ENCODE measurements around the gene KCNAB1.

DNA sequence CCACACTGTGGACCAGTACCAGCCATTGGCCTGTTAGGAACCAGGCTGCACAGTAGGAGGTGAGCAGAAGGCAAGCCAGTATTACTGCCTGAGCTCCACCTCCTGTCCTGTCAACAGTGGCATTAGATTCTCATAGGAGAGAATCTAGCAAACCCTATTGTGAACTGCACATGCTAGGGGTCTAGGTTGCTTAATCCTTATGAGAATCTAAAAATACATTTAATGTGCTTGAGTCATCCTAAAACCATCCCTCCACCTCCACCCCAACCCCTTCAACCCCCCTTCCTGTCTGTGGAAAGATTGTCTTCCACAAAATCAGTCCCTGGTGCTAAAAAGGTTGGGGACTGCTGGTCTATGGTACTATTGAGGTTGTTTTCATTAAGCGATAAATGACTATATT, 49.3 kb upstream of the KCNAB1 start:
- TF ChIP-seq, protein P1, sequence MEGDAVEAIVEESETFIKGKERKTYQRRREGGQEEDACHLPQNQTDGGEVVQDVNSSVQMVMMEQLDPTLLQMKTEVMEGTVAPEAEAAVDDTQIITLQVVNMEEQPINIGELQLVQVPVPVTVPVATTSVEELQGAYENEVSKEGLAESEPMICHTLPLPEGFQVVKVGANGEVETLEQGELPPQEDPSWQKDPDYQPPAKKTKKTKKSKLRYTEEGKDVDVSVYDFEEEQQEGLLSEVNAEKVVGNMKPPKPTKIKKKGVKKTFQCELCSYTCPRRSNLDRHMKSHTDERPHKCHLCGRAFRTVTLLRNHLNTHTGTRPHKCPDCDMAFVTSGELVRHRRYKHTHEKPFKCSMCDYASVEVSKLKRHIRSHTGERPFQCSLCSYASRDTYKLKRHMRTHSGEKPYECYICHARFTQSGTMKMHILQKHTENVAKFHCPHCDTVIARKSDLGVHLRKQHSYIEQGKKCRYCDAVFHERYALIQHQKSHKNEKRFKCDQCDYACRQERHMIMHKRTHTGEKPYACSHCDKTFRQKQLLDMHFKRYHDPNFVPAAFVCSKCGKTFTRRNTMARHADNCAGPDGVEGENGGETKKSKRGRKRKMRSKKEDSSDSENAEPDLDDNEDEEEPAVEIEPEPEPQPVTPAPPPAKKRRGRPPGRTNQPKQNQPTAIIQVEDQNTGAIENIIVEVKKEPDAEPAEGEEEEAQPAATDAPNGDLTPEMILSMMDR (IDR thresholded peaks at IDR 0.05) = no peak
- TF ChIP-seq POLR2A (IDR thresholded peaks at IDR 0.05) (no peak), EP300 (IDR thresholded peaks at IDR 0.05; ENCODE audit: low read depth) (no peak)

Data from transverse colon (tissue), 3 donors.